Naive thymus-derived CD8-positive, alpha-beta T cell (primary cell): ENCODE data around the gene RIF1. TPM values are rescaled to one million over a fixed set of nuclear protein-coding genes. Genes with fewer than 3 reads are reported as not detected.

Experiments used
- ATAC-seq, 2 donors: fragments of 150-1000 bp; cut with Tn5 transposase in 1 of 2; sonication (Bioruptor Pico), chemical (Tn5 transposase) in 1 of 2; 1 replicate in 1 of 2; 2 replicates in 1 of 2; pipeline ENCODE4 v1.10.0; 2021; ENCODE audit warnings: mild to moderate bottlenecking in 2 of 2, moderate library complexity in 2 of 2
- POLR2A ChIA-PET: fragments of 350-600 bp; sonication (Branson Sonifier 250); formaldehyde crosslinking; loops from one replicate; lab custom pipeline; 2021; ENCODE audit warnings: antibody characterized with exemption; lab: Charles Lee
- DNase-seq, 10 donors: peaks; one replicate each; pipeline versions ENCODE4 v3.0.0 to v3.0.0-alpha.2; 2020 to 2022
- H3K27ac Mint-ChIP-seq, 10 donors: one replicate each; pipeline ENCODE4 v1.8.0; 2020 to 2022; ENCODE audit warnings: mild to moderate bottlenecking in 10 of 10, mixed read lengths in 10 of 10, moderate library complexity in 4 of 10, inconsistent platforms in 1 of 10
- H3K27me3 Mint-ChIP-seq, 5 donors: one replicate each; pipeline ENCODE4 v1.8.0; 2021 to 2022; ENCODE audit warnings: mixed read lengths in 5 of 5
- H3K36me3 Mint-ChIP-seq, 3 donors: one replicate each; pipeline ENCODE4 v1.8.0; 2020 to 2022; ENCODE audit warnings: mixed read lengths in 3 of 3, mild to moderate bottlenecking in 2 of 3, inconsistent platforms in 1 of 3
- H3K4me1 Mint-ChIP-seq, 4 donors: one replicate each; pipeline ENCODE4 v1.8.0; 2021 to 2022; ENCODE audit warnings: mixed read lengths in 4 of 4
- H3K4me3 Mint-ChIP-seq, 10 donors: one replicate each; pipeline ENCODE4 v1.8.0; 2020 to 2022; ENCODE audit warnings: mild to moderate bottlenecking in 10 of 10, mixed read lengths in 10 of 10, moderate library complexity in 6 of 10, inconsistent platforms in 1 of 10
- H3K9me3 Mint-ChIP-seq, 9 donors: one replicate each; pipeline ENCODE4 v1.8.0; 2020 to 2022; ENCODE audit warnings: mixed read lengths in 9 of 9, mild to moderate bottlenecking in 3 of 9, inconsistent platforms in 1 of 9, moderate library complexity in 1 of 9
- polyA plus RNA-seq, 3 donors: library from polyadenylated mRNA; unstranded; fragments of 300-500 nt; fragmentation: Illumina TruSeq; gene quantifications; one replicate each; pipeline ENCODE4 v1.2.3, GENCODE V29; 2021
- total RNA-seq, 8 experiments: library from RNA in 2 of 8; stranded (reverse) in 2 of 8; gene quantifications; one replicate each; pipeline ENCODE4 v1.2.3 and lab custom pipeline; 2021 to 2026

Gene RIF1
- total and polyA plus RNA-seq, 5 experiments from 2014 or later, result 24.0 to 69.4 (median 31.5) TPM

GRCh38 chr2:151483546-151483945, 73.8 kb downstream of the RIF1 start:
- POLR2A ChIA-PET, result no interaction called here
- no peak overlapping the region for H3K4me3 Mint-ChIP-seq
- DNase-seq (no peak), ATAC-seq (no peak)
- no peak overlapping the region for H3K27ac Mint-ChIP-seq
- H3K9me3 Mint-ChIP-seq, result no peaks in the 10 kb centered on the region
- H3K4me1 Mint-ChIP-seq, result no peaks in the 10 kb centered on the region
- peaks cover 7 to 55% (median 38%) of the 10 kb centered on the region in 3 donors for H3K36me3 Mint-ChIP-seq
- H3K27me3 Mint-ChIP-seq, result no peaks in the 10 kb centered on the region

- Mint-ChIP-seq H3K9me3 (no peaks in the 10 kb centered on the region), H3K4me1 (no peaks in the 10 kb centered on the region), H3K27ac (no peak overlapping the region), H3K36me3 (peaks cover 7 to 49% (median 35%) of the 10 kb centered on the region in 3 donors), H3K4me3 (no peak overlapping the region), H3K27me3 (no peaks in the 10 kb centered on the region)
- ATAC-seq, result no peak
- no peak for DNase-seq
- POLR2A ChIA-PET, result no interaction called here
Observed at GRCh38 chr2:151484100-151484499, 74.4 kb downstream of the RIF1 start.

GRCh38 chr2:151486053-151486452, 76.4 kb downstream of the RIF1 start:
- POLR2A ChIA-PET, result no interaction called here
- H3K36me3 Mint-ChIP-seq, result peaks cover 7 to 50% (median 40%) of the 10 kb centered on the region in 3 donors
- no peaks in the 10 kb centered on the region for H3K4me1 Mint-ChIP-seq
- no peak for ATAC-seq
- no peak overlapping the region for H3K27ac Mint-ChIP-seq
- no peaks in the 10 kb centered on the region for H3K9me3 Mint-ChIP-seq
- H3K27me3 Mint-ChIP-seq, result no peaks in the 10 kb centered on the region
- no peak for DNase-seq
- H3K4me3 Mint-ChIP-seq, result no peak overlapping the region

GRCh38 chr2:151490276-151490675, 80.6 kb downstream of the RIF1 start:
- Mint-ChIP-seq H3K4me3 (no peak overlapping the region), H3K9me3 (peaks cover 0 to 1% (median 0%) of the 10 kb centered on the region in 9 donors), H3K27me3 (no peaks in the 10 kb centered on the region), H3K27ac (no peak overlapping the region), H3K36me3 (peaks cover 23 to 38% (median 31%) of the 10 kb centered on the region in 3 donors), H3K4me1 (no peaks in the 10 kb centered on the region)
- POLR2A ChIA-PET, result no interaction called here
- no peak for ATAC-seq
- no peak for DNase-seq

GRCh38 chr2:151491496-151491895, 81.8 kb downstream of the RIF1 start:
- POLR2A ChIA-PET, result no interaction called here
- Mint-ChIP-seq H3K4me1 (no peaks in the 10 kb centered on the region), H3K27me3 (no peaks in the 10 kb centered on the region), H3K4me3 (no peak overlapping the region), H3K36me3 (peaks cover 23 to 31% (median 24%) of the 10 kb centered on the region in 3 donors), H3K9me3 (peaks cover 0 to 1% (median 0%) of the 10 kb centered on the region in 9 donors), H3K27ac (no peak overlapping the region)
- DNase-seq (no peak), ATAC-seq (no peak)

- POLR2A ChIA-PET, result no interaction called here
- Mint-ChIP-seq H3K36me3 (peaks cover 5 to 16% (median 6%) of the 10 kb centered on the region in 3 donors), H3K9me3 (peaks cover 0 to 1% (median 0%) of the 10 kb centered on the region in 9 donors), H3K27me3 (no peaks in the 10 kb centered on the region), H3K27ac (no peak overlapping the region), H3K4me1 (no peaks in the 10 kb centered on the region), H3K4me3 (no peak overlapping the region)
- no peak for DNase-seq
- ATAC-seq, result no peak
Observed at GRCh38 chr2:151498178-151498577, 88.5 kb downstream of the RIF1 start.

- POLR2A ChIA-PET, result no interaction called here
- DNase-seq, result no peak
- no peak for ATAC-seq
- H3K36me3 Mint-ChIP-seq, result peaks cover 0 to 12% (median 10%) of the 10 kb centered on the region in 3 donors
- H3K27ac Mint-ChIP-seq, result no peak overlapping the region
- no peak overlapping the region for H3K4me3 Mint-ChIP-seq
- H3K27me3 Mint-ChIP-seq, result no peaks in the 10 kb centered on the region
- no peaks in the 10 kb centered on the region for H3K4me1 Mint-ChIP-seq
- no peaks in the 10 kb centered on the region for H3K9me3 Mint-ChIP-seq
Observed at GRCh38 chr2:151506170-151506569, 96.5 kb downstream of the RIF1 start.

GRCh38 chr2:151508519-151508918, 98.8 kb downstream of the RIF1 start:
- DNase-seq, result no peak

GRCh38 chr2:151518802-151519201, 109.1 kb downstream of the RIF1 start:
- no peak for DNase-seq
- Mint-ChIP-seq H3K4me3 (no peak overlapping the region), H3K9me3 (no peaks in the 10 kb centered on the region), H3K27me3 (no peaks in the 10 kb centered on the region), H3K36me3 (peaks cover 0 to 13% (median 4%) of the 10 kb centered on the region in 3 donors), H3K4me1 (peaks cover 0 to 1% (median 0%) of the 10 kb centered on the region in 4 donors), H3K27ac (no peak overlapping the region)
- POLR2A ChIA-PET, result no interaction called here
- no peak for ATAC-seq

More at GRCh38 chr2:151508519-151508918, 98.8 kb downstream of the RIF1 start:
- Mint-ChIP-seq H3K36me3 (peaks cover 0 to 18% (median 16%) of the 10 kb centered on the region in 3 donors), H3K9me3 (no peaks in the 10 kb centered on the region), H3K4me3 (no peak overlapping the region), H3K4me1 (no peaks in the 10 kb centered on the region), H3K27me3 (no peaks in the 10 kb centered on the region), H3K27ac (no peak overlapping the region)
- no peak for ATAC-seq
- POLR2A ChIA-PET, result no interaction called here

GRCh38 chr2:151520976-151521375, 111.3 kb downstream of the RIF1 start:
- H3K27me3 Mint-ChIP-seq, result no peaks in the 10 kb centered on the region
- ATAC-seq (no peak), DNase-seq (no peak)
- peaks cover 0 to 6% (median under 1%) of the 10 kb centered on the region in 4 donors for H3K4me1 Mint-ChIP-seq
- H3K36me3 Mint-ChIP-seq, result peaks cover 0 to 5% (median 4%) of the 10 kb centered on the region in 3 donors
- no peak overlapping the region for H3K4me3 Mint-ChIP-seq
- H3K9me3 Mint-ChIP-seq, result no peaks in the 10 kb centered on the region
- H3K27ac Mint-ChIP-seq, result peak overlapping the region in 1 of 10 donors; percentile 7
- POLR2A ChIA-PET, result no interaction called here

- peaks cover 0 to 3% (median 0%) of the 10 kb centered on the region in 3 donors for H3K36me3 Mint-ChIP-seq
- H3K9me3 Mint-ChIP-seq, result no peaks in the 10 kb centered on the region
- DNase-seq (no peak), ATAC-seq (no peak)
- POLR2A ChIA-PET, result no interaction called here
- no peak overlapping the region for H3K27ac Mint-ChIP-seq
- peaks cover 0 to 8% (median under 1%) of the 10 kb centered on the region in 4 donors for H3K4me1 Mint-ChIP-seq
- no peaks in the 10 kb centered on the region for H3K27me3 Mint-ChIP-seq
- no peak overlapping the region for H3K4me3 Mint-ChIP-seq
Observed at GRCh38 chr2:151522556-151522955, 112.9 kb downstream of the RIF1 start.

- H3K9me3 Mint-ChIP-seq, result no peaks in the 10 kb centered on the region
- H3K36me3 Mint-ChIP-seq, result peaks cover 0 to 7% (median 0%) of the 10 kb centered on the region in 3 donors
- DNase-seq (no peak), ATAC-seq (no peak)
- no peak overlapping the region for H3K4me3 Mint-ChIP-seq
- H3K4me1 Mint-ChIP-seq, result peaks cover 0 to 8% (median under 1%) of the 10 kb centered on the region in 4 donors
- POLR2A ChIA-PET, result no interaction called here
- H3K27me3 Mint-ChIP-seq, result no peaks in the 10 kb centered on the region
- no peak overlapping the region for H3K27ac Mint-ChIP-seq
Observed at GRCh38 chr2:151523850-151524249, 114.1 kb downstream of the RIF1 start.

GRCh38 chr2:151525821-151526373, 116.2 kb downstream of the RIF1 start:
- Mint-ChIP-seq H3K4me3 (peak overlapping the region in 1 of 10 donors; percentile 4), H3K27ac (peak overlapping the region in 2 of 10 donors; percentile 32 to 42), H3K4me1 (peaks cover 0 to 8% (median under 1%) of the 10 kb centered on the region in 4 donors), H3K27me3 (no peaks in the 10 kb centered on the region), H3K36me3 (peaks cover 0 to 8% (median 8%) of the 10 kb centered on the region in 3 donors), H3K9me3 (no peaks in the 10 kb centered on the region)
- ATAC-seq (peak in 1 of 2 donors; percentile 61), DNase-seq (peak in 1 of 10 donors; percentile 7)
- POLR2A ChIA-PET, result no interaction called here
